NCI-H2081 (cell line): ENCODE measurements around the gene RAPGEF3.

Source experiments
- DNase-seq, 2 experiments: peaks; one replicate each; lab custom pipeline; 2025; lab: John Stamatoyannopoulos, UW

Gene RAPGEF3

GRCh38 chr12:47758834-47759690, at the start of gene RAPGEF3:
Gene RAPGEF3 (minus strand): TSS chr12:47758880. CDS start chr12:47758556, 324 bp downstream.
- DNase-seq: peak; percentile 64 to 70

GRCh38 chr12:47808050-47808449, 49.4 kb upstream of the RAPGEF3 start:
- DNase-seq: peak; percentile 49 to 50

- no peak for DNase-seq
These were observed 48.7 kb upstream of the RAPGEF3 start for GRCh38 chr12:47807338-47807737.

- DNase-seq: no peak
These were observed 46.7 kb upstream of the RAPGEF3 start for GRCh38 chr12:47805417-47805816.

GRCh38 chr12:47804171-47804570, 45.5 kb upstream of the RAPGEF3 start:
- DNase-seq: no peak

- no peak for DNase-seq
These were observed 44.7 kb upstream of the RAPGEF3 start for GRCh38 chr12:47803191-47803875.

GRCh38 chr12:47802312-47802711, 43.6 kb upstream of the RAPGEF3 start:
- DNase-seq: no peak

GRCh38 chr12:47801904-47802246, 43.2 kb upstream of the RAPGEF3 start:
- no peak for DNase-seq

GRCh38 chr12:47801170-47801903, 42.7 kb upstream of the RAPGEF3 start:
- DNase-seq: no peak

- DNase-seq: no peak
These were observed 41.9 kb upstream of the RAPGEF3 start for GRCh38 chr12:47800582-47800981.

- DNase-seq: no peak
These were observed 40.8 kb upstream of the RAPGEF3 start for GRCh38 chr12:47799357-47799955.

GRCh38 chr12:47798382-47798948, 39.8 kb upstream of the RAPGEF3 start:
- DNase-seq: no peak

GRCh38 chr12:47797441-47797840, 38.8 kb upstream of the RAPGEF3 start:
- DNase-seq: peak in 1 of 2 experiments; percentile 11

- no peak for DNase-seq
These were observed 37.2 kb upstream of the RAPGEF3 start for GRCh38 chr12:47795814-47796411.

GRCh38 chr12:47795121-47795813, 36.6 kb upstream of the RAPGEF3 start:
- no peak for DNase-seq

GRCh38 chr12:47794679-47795078, 36.0 kb upstream of the RAPGEF3 start:
- no peak for DNase-seq

GRCh38 chr12:47793015-47793681, 34.5 kb upstream of the RAPGEF3 start:
- no peak for DNase-seq

- DNase-seq: no peak
These were observed 33.2 kb upstream of the RAPGEF3 start for GRCh38 chr12:47791874-47792273.

GRCh38 chr12:47791351-47791746, 32.7 kb upstream of the RAPGEF3 start:
- DNase-seq: no peak

- DNase-seq: no peak
These were observed 32.1 kb upstream of the RAPGEF3 start for GRCh38 chr12:47790676-47791350.
